HG02610 (cell line): ENCODE results near the gene GNB3.

Source experiments
- ATAC-seq: cut with Tn5 transposase; IDR thresholded peaks from one replicate; pipeline ENCODE4 v1.9.1; 2021; ENCODE audit warnings: mild to moderate bottlenecking, moderate library complexity; ENCODE audit not compliant: unreplicated experiment

The GNB3 gene

DNA sequence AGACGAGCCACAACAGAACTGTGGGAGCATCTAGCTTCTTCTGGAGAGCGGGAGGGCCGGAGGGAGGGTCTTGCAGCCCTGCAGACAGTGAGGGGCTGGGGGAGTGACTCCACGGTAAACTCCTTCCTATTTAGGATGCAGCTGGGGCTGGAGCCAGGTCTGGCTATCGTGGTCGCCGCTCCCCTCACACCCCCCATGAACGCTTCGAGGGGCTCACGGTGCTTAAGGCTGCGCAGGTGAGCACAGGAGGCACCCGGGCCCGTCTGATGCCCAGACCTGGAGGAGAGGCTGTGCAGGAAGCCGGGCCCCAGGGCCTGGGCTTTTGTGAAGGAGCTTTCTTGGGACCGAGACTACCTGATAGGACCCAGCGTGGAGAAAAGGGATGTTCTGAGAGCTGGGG is 3.9 kb upstream of the GNB3 start:
- ATAC-seq: no peak

DNA sequence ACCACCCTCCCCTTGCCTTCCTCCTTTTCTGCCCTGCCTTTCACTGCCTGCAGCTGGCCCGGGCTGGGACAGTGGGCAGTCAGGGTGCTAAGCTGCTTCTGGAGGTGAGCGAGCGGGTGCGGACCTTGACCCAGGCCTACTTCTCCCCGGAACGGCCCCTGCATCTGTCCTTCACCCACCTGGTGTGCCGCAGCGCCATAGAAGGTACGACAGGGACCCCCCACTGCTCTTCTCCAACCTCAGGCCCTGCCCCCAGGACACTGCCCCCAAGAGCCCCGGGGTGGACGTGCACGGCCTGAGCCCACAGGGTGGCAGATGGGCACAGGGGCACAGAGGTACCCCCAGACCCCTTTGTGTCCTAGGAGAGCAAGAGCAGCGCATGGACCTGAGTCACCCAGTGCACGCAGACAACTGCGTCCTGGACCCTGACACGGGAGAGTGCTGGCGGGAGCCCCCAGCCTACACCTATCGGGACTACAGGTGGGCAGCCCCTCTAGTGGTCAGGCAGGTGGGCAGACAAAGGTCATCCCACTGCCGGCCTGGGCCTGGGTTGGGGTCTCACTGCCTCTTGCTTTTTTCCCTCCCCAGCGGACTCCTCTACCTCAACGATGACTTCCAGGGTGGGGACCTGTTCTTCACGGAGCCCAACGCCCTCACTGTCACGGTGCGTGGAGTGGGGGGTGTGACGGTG is 3.2 kb upstream of the GNB3 start:
- no peak for ATAC-seq

- ATAC-seq: no peak
Measured at GRCh38 chr12:6838854-6839253, 1.9 kb upstream of the GNB3 start.

DNA sequence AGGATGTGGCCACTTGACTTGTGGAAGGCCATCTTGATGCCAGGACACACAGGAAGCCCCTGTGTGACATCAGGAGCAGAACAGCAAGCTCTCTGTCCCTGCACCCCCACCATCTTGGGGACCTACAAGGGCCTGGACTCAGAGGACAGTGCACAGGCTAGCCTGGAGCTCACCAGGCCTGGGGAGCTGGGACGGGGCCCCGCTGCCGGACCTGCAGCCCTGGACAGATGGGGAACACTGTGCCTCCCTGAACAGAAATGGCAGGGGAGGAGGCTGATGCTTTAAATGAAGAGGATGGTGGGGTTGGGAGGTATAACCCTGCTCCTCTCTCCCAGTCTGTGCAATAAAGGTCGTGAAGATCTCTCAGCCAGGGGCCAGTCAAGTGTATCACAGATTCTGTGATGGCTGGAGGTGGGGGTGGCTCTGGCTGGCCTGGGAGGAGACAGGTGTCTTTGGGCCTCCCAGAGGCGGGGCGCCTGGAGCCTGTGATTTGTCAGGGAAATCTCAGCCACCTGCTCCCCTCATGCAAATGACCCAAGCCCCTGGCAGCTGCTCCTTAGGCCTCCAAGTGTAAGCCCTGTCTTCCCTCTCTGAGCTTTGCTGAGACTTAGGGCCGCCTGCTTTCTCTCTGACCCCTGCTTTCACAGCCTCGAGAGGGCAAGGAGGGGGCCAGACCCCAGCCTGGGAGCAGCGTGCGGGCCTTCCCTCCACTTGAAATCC is 1.1 kb upstream of the GNB3 start:
- ATAC-seq: peak; percentile 62

DNA sequence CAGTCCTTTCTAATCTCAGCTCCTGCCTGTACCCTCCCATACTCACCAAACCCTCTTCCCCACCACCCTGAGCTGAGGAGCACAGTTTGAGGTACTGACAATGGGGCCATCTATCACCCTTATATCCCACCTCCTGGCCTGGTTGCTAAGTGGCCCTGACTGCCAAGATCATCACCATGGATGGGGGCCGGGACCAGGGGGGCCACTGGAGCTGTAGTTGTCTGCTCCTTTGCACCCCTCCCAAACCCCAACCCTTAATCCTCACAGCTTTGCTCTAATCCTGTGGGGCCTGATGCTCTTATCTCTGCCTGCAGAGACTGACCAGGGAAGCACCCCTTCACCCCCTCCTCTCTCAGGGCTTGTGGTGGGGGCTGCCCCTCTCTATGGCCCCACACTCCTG is 395 bp upstream of the GNB3 start:
- no peak for ATAC-seq

DNA sequence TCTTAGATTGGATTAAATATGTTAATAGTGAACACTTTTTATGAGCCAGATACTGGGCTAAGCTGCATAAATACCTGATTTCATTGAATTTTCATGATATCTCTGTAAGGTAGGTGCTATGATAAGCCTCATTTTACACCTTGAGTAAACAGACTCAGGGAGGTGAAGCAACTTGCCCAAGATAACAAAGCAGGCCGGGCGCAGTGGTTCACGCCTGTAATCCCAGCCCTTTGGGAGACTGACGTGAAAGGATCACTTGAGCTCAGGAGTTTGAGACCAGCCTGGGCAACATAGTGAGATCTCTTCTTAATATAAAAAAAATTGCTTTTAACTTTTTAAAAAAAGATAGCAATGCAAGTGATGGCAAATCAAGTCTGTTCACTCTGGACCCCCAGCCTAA is 1.4 kb downstream of the GNB3 start:
- ATAC-seq: no peak

GRCh38 chr12:6843118-6843902 is 2.6 kb downstream of the GNB3 start:
- ATAC-seq: no peak

DNA sequence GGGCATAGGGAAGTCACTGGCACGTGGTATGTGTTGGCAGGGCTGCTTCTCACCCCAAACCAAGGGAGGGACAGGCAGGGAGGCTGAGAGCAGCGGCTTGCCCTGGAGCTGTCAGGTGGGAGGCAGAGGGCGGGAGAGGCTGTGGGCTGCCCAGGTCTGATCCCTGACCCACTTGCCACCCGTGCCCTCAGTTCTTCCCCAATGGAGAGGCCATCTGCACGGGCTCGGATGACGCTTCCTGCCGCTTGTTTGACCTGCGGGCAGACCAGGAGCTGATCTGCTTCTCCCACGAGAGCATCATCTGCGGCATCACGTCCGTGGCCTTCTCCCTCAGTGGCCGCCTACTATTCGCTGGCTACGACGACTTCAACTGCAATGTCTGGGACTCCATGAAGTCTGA is 4.7 kb downstream of the GNB3 start:
- ATAC-seq: no peak

DNA sequence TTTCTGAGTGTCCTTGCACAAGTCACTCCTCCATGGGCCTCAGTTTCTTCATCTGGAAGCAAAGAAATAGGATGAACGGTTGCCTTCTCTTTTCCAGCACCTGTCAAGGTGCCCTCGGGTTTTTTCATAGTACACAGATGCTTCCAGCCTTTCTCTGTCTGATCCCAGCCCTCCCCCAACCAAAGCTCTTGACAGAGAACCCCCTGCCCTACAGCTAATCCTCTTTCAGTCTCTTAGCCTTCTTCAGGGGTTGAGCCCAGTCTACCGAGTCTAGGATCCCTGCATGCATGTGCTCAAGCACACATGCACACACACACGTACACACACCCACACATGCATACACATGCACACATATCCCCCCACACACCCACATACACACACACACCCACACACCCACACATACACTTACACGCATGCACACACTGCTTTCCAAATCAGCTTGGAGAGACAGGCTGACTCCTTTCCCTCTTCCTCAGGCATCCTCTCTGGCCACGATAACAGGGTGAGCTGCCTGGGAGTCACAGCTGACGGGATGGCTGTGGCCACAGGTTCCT is 5.7 kb downstream of the GNB3 start:
- no peak for ATAC-seq

GRCh38 chr12:6847676-6848075 is 7.0 kb downstream of the GNB3 start:
- ATAC-seq: no peak

- no peak for ATAC-seq
Measured at GRCh38 chr12:6849427-6849826, 8.7 kb downstream of the GNB3 start.

DNA sequence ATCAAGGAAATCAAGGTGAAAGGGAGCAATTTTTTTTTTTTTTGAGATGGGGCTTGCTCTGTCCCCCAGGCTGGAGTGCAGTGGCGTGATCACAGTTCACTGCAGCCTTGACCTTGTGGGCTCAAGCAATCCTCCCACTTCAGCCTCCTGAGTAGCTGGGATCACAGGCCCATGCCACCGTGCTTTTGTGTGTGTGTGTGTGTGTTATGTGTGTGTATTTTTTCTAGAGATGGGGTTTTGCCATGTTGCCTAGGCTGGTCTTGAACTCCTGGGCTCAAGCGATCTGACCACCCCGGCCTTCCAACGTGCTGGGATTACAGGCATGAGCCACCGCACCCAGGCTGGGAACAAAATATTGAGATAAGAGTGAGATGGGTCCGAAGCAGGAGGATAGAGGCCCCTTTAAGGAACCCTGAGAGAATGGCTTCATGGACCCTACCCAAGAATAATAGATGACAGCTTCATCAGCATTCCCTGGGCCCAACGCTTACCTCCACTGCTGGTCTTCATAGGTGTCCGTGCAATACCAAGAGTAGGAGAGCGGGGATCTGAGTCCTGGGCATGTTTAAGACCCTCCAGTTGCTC is 9.3 kb downstream of the GNB3 start:
- ATAC-seq: no peak

- ATAC-seq: no peak
Measured at GRCh38 chr12:6850796-6851152, 10.0 kb downstream of the GNB3 start.

GRCh38 chr12:6851153-6851920 is 10.6 kb downstream of the GNB3 start, which contains the start of gene CDCA3:
Gene CDCA3, minus strand, starts transcription at chr12:6851286. Its CDS starts 334 bp downstream, at chr12:6850952.
- ATAC-seq: peak; percentile 57

GRCh38 chr12:6851921-6852650 is 11.4 kb downstream of the GNB3 start, which contains the start of gene USP5:
Gene USP5, plus strand, starts transcription at chr12:6852150. Its CDS starts 30 bp downstream, at chr12:6852180.
- ATAC-seq: peak; percentile 66

DNA sequence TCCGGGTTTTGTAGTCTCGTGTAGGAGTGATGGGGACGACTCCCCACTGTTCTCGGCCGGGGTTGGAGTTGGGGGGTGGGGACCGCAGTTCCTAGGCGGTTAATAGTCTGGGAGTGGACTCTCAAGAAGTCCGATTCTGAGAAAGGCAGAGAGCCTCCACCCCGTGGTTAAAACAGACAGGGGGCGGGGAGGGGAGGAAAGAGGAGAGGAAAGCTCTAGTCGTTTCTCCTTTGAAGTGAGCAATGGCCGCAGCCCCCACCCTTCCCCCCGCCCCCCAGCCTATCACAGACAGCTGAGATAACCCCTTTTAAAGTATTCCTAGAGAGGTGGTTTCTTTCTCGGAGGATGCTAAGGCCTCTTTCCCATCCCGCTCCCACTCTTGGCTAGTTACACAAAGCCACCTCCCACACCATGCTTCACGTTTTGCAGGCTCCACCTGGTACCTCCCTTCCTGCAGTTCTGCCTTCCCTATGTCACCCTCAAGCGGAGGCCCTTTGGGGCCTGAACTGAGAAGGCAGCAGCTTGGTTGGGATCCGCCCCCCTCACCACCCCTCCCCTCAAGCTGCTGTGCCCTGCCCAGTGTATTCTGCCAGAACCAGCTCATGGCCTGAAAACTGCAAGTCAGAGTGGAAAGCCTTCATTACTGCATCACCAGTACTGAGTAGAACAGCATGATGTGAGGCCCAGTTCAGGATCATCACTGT is 12.1 kb downstream of the GNB3 start:
- ATAC-seq: no peak

- ATAC-seq: no peak
Measured at GRCh38 chr12:6853626-6854025, 12.9 kb downstream of the GNB3 start.

- ATAC-seq: no peak
Measured at GRCh38 chr12:6854036-6854435, 13.3 kb downstream of the GNB3 start.

GRCh38 chr12:6855322-6855721 is 14.6 kb downstream of the GNB3 start:
- no peak for ATAC-seq
